IPS-NIHi7 (cell line): ENCODE results near the gene GSTM1.

Source experiments
- DNase-seq: peaks from one replicate; pipeline ENCODE4 v3.0.0; 2012; ENCODE audit warnings: mixed read lengths; ENCODE audit errors: extremely low spot score

GSTM1 gene

GRCh38 chr1:109687641-109688499, at the start of gene GSTM1:
GSTM1 (plus strand) TSS chr1:109687817; CDS start chr1:109687874, 57 bp downstream.
- DNase-seq: no peak

DNA sequence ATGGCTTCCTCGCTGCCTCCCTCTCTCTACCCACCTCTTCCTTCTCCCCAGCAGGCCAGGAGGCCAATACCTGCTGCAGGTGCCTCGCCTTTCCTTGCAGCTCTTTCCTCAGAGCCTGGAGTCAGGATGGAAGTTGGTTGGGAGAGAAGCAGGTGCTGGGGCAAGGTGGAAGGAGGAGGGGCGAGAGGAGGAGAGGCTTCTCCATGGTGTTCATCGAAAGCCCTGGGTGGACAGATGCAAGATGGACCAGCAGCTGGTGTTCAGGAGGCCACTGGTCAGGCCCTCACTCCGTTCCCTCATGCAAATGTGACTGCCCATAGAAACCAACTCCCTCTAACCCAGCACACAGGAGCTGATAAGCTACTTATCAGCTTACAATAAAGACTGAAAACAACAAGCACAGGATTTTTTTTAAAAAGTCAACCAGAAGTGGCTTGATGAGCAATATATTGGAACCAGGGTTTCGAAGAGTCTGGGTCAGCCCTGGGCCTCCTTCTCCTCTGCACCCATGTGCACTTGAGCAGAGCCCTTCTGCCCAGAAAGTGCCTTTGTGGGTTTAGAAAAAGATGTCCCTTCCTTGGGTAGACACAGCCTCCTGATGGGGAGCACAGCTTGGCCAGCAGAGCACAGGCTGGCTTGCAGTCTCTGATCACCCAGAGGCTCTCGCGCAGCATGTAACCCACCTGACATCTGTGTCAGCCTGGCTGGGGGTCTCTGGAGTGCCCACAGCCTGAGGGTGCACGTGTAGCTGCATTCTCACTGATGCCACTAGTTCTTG, 48.4 kb upstream of the GSTM1 start:
- DNase-seq: no peak

DNA sequence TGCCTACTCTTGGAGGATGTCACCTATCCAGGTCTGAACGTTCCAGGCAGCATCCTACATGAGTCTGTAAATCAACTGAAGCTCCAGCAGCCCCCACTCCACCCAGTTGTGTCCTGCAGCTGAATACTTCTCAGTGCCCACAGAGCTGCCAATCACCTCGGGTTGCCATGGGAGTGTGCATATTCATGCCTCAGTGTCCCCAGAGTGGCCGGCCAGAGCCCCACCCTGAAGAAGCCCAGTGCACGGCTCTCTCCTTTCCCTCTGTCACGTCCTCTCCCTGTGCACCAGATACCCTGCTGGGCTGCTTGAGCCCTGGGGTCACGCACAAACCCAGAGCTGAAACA, 47.8 kb upstream of the GSTM1 start:
- no peak for DNase-seq

- DNase-seq: peak; percentile 78
These were observed 47.2 kb upstream of the GSTM1 start for GRCh38 chr1:109640285-109640865.

DNA sequence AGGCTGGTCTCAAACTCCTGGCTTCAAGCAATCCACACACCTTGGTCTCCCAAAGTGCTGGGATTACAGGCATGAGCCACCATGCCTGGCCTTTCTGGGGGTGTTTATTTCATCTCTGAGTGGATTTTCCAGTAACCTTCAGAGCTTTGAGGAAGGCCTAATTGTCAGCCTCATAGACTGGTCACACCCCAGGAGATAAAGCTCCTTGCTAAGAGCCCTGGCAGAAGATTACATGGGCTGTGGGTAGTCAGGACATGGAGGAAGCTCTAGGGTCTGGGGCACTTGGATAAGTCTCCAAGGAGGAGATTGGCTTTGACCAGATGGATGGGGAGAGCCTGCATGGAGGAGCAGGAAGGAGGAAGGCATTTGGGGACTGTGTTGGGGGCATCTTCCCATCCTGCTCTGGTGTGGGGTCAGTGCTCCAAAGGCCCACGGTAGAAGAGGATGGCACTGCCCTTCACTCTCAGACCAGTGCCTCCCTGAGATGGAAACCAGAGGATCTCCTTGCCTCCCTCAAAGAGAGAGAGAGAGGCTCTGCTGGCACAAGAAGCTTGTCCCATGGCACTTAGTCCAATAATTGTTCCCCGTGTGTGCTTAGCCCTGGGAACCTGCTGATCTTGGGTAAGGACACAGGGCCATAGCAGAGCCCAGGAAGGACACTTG, 46.4 kb upstream of the GSTM1 start:
- DNase-seq: no peak

DNA sequence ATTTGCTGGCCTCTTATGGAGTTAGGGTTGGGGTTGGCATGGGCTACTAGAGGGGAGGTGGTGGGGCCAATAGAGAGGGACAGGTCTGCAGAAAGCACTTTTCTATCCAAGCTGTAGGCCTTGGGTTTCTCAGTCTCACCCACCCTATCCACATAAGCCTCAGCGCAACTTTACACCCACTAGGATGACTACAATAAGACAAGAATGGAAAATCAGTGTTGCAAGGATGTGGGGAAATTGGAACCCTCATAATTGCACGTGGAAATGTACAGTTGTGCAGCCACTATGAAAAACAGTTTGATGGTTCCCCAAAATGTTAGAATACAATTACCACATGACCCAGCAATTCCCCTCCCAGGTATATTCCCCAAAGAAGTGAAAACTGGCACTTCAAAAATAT, 45.8 kb upstream of the GSTM1 start:
- no peak for DNase-seq

GRCh38 chr1:109642626-109643025, 45.0 kb upstream of the GSTM1 start:
- no peak for DNase-seq

GRCh38 chr1:109643385-109644230, 44.0 kb upstream of the GSTM1 start:
- DNase-seq: peak; percentile 89

- DNase-seq: no peak
These were observed 42.9 kb upstream of the GSTM1 start for GRCh38 chr1:109644670-109645069.

DNA sequence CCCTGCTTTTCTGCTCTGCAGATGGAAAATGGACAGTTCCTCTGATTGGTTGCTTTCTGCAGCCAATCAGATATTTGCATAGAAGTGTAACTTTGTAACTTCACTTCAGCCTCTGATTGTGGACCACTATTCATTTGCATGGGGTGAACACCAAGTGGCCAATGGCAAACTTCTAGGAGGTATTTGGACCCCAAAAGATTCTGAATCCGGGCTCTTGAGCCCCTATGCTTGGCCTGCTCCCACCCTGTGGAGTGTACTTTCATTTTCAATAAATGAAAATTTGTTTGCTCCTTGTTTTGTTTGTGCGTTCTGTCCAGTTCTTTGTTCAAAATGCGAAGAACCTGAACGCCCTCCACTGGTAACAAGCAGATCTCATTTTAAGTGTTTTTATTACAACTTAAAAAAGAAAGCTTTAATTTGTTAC, 38.1 kb upstream of the GSTM1 start:
- DNase-seq: no peak

DNA sequence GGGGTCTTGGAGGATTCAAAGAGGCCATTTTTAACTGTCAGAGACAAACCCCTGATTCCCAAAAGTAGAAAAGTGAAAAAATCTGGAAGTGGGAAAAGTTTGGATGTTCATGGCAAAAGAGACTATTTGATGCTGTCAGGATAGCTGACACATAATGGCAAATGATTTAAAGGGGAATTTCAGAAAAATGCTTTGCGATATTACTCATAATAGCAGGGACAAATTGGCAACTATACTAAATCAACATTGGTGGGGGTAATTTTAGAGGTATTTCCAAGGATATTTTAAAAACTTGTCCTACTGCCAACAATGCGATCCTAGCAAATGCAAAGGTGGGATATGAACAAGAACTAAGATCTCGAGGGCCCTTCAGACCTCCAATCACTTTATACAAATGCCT, 37.0 kb upstream of the GSTM1 start:
- DNase-seq: no peak

- no peak for DNase-seq
These were observed 35.2 kb upstream of the GSTM1 start for GRCh38 chr1:109652402-109652801.

- no peak for DNase-seq
These were observed 34.3 kb upstream of the GSTM1 start for GRCh38 chr1:109653306-109653705.

GRCh38 chr1:109654519-109654918, 33.1 kb upstream of the GSTM1 start:
- no peak for DNase-seq

DNA sequence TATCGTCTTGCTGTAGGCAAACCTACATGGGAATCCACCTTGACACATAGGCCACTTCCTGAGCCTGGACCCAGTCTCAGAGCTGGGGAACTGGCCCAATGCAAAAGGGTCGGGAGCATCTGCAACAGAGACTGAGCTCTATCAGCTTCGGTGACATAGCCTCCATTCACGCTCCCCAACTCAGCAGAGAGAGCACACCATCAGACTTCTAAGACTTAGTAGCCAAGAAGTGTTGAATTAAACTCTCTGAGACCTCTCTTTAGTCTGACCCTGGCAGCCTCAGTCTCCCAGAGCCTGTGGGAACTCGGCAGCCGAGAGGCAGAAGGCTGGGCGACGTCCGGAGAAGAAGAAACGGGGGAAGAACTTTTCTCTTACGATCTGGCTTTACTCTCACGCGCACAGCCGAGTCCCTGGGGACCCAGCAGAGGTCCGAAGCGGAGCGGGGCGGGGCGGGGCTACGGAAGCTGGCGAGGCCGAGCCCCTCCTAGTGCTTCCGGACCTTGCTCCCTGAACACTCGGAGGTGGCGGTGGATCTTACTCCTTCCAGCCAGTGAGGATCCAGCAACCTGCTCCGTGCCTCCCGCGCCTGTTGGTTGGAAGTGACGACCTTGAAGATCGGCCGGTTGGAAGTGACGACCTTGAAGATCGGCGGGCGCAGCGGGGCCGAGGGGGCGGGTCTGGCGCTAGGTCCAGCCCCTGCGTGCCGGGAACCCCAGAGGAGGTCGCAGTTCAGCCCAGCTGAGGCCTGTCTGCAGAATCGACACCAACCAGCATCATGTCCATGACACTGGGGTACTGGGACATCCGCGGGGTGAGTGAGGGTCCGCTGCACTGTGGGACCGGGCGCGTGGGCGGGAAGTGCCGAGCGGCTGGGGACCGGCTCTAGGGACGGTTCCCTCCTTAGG, 31.8 kb upstream of the GSTM1 start, which contains the start of gene GSTM4:
TSS of gene GSTM4 (plus strand) at position 485 of the 905 bp plus-strand sequence. CDS start at position 776, 291 bp downstream.
- DNase-seq: peak; percentile 87

- no peak for DNase-seq
These were observed 30.2 kb upstream of the GSTM1 start for GRCh38 chr1:109657395-109657794.

DNA sequence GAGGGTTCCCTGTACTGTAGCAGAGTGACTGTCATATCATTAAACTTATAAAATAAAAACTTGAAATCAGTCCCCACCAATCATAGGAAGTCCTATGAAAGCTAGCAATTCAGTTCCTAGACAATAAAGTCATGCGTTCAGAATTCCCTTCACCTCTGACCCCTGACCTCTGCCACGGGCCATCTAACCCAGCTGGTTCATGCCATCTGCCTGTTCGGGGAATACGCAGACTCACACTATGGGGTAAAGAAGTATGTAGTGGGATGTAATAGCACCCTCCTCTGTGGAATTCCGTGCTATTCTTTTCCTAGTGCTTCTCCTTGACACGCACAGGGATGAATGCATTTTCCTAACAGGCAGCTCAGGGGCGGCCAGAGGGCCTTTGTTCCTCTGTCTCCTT, 29.6 kb upstream of the GSTM1 start:
- no peak for DNase-seq

GRCh38 chr1:109658533-109659042, 29.0 kb upstream of the GSTM1 start:
- no peak for DNase-seq

- DNase-seq: no peak
These were observed 28.5 kb upstream of the GSTM1 start for GRCh38 chr1:109659145-109659544.
